ENCODE data around the gene SPDYE17. TPM values are rescaled to one million over a fixed set of nuclear protein-coding genes. Genes with fewer than 3 reads are reported as not detected.
"Not testable (repeated sequence)": the region's sequence is repeated elsewhere in the genome, so short reads cannot be mapped to it uniquely, and the experiment has no call there.

SPDYE17 gene
- total RNA-seq, 8 experiments from 2014 or later, result not detected

GRCh38 chr7:76993831-76994230 is 38.3 kb downstream of the SPDYE17 start:
- H3K4me1 ChIP-seq (replicated peaks in 1 of 2); in situ Hi-C loops (cut with MboI; ENCODE audit: low pct_unique_long_range_greater_than_20kb in 2 of 9, low sequenced_read_pairs in 9 of 9, unreplicated experiment in 9 of 9); H3K27ac ChIP-seq; H3K4me3 ChIP-seq; ATAC-seq (replicated peaks in 6 of 8): not testable (repeated sequence)
- WGBS, 10 experiments, result no CpG with 5 or more reads among the region's 19 CpGs

GRCh38 chr7:76992871-76993270 is 39.3 kb downstream of the SPDYE17 start:
- in situ Hi-C loops (cut with MboI; ENCODE audit: low pct_unique_long_range_greater_than_20kb in 2 of 9, low sequenced_read_pairs in 9 of 9, unreplicated experiment in 9 of 9); H3K4me3 ChIP-seq; H3K27ac ChIP-seq; H3K4me1 ChIP-seq (replicated peaks in 1 of 2); ATAC-seq (replicated peaks in 6 of 8): not testable (repeated sequence)
- no CpG with 5 or more reads among the region's 7 CpGs for WGBS, 10 experiments

- H3K4me1 ChIP-seq (replicated peaks in 1 of 2); in situ Hi-C loops (cut with MboI; ENCODE audit: low pct_unique_long_range_greater_than_20kb in 2 of 9, low sequenced_read_pairs in 9 of 9, unreplicated experiment in 9 of 9); ATAC-seq (replicated peaks in 6 of 8); H3K4me3 ChIP-seq; H3K27ac ChIP-seq: not testable (repeated sequence)
- no CpG with 5 or more reads among the region's 18 CpGs for WGBS, 10 experiments
Measured at GRCh38 chr7:76992204-76992603, 40.0 kb downstream of the SPDYE17 start.

GRCh38 chr7:76990202-76990601 is 42.0 kb downstream of the SPDYE17 start:
- no CpG with 5 or more reads among the region's 12 CpGs for WGBS, 10 experiments
- not testable (repeated sequence) for ATAC-seq (replicated peaks in 6 of 8)

GRCh38 chr7:76985924-76986717 is 46.0 kb downstream of the SPDYE17 start:
- WGBS, 10 experiments, result no CpG with 5 or more reads among the region's 16 CpGs
- H3K4me3 ChIP-seq; H3K27ac ChIP-seq; in situ Hi-C loops (cut with MboI; ENCODE audit: low pct_unique_long_range_greater_than_20kb in 2 of 9, low sequenced_read_pairs in 9 of 9, unreplicated experiment in 9 of 9); ATAC-seq (replicated peaks in 6 of 8); H3K4me1 ChIP-seq (replicated peaks in 1 of 2): not testable (repeated sequence)

More at GRCh38 chr7:76990202-76990601, 42.0 kb downstream of the SPDYE17 start:
- H3K27ac ChIP-seq; H3K4me1 ChIP-seq (replicated peaks in 1 of 2); H3K4me3 ChIP-seq; in situ Hi-C loops (cut with MboI; ENCODE audit: low pct_unique_long_range_greater_than_20kb in 2 of 9, low sequenced_read_pairs in 9 of 9, unreplicated experiment in 9 of 9): not testable (repeated sequence)

GRCh38 chr7:76984784-76985136 is 47.4 kb downstream of the SPDYE17 start:
- peak in 7 of 8 experiments; percentile 29 to 79 (median 65) for ATAC-seq (replicated peaks in 6 of 8)
- H3K4me3 ChIP-seq; H3K27ac ChIP-seq; in situ Hi-C loops (cut with MboI; ENCODE audit: low pct_unique_long_range_greater_than_20kb in 2 of 9, low sequenced_read_pairs in 9 of 9, unreplicated experiment in 9 of 9); H3K4me1 ChIP-seq (replicated peaks in 1 of 2): not testable (repeated sequence)
- WGBS, 10 experiments, result no CpG with 5 or more reads among the region's 5 CpGs

- peak; percentile 28 to 84 (median 69) for ATAC-seq (replicated peaks in 6 of 8)
- H3K4me3 ChIP-seq; H3K4me1 ChIP-seq (replicated peaks in 1 of 2); H3K27ac ChIP-seq; in situ Hi-C loops (cut with MboI; ENCODE audit: low pct_unique_long_range_greater_than_20kb in 2 of 9, low sequenced_read_pairs in 9 of 9, unreplicated experiment in 9 of 9): not testable (repeated sequence)
- WGBS, 10 experiments, result no CpG with 5 or more reads among the region's 19 CpGs
Measured at GRCh38 chr7:76983937-76984783, 48.0 kb downstream of the SPDYE17 start.

- H3K4me1 ChIP-seq (replicated peaks in 1 of 2); in situ Hi-C loops (cut with MboI; ENCODE audit: low pct_unique_long_range_greater_than_20kb in 2 of 9, low sequenced_read_pairs in 9 of 9, unreplicated experiment in 9 of 9); H3K27ac ChIP-seq; ATAC-seq (replicated peaks in 6 of 8); H3K4me3 ChIP-seq: not testable (repeated sequence)
- WGBS, 10 experiments, result no CpG with 5 or more reads among the region's 5 CpGs
Measured at GRCh38 chr7:76983333-76983732, 48.8 kb downstream of the SPDYE17 start.

GRCh38 chr7:76982501-76982900 is 49.7 kb downstream of the SPDYE17 start:
- ATAC-seq (replicated peaks in 6 of 8); H3K27ac ChIP-seq; in situ Hi-C loops (cut with MboI; ENCODE audit: low pct_unique_long_range_greater_than_20kb in 2 of 9, low sequenced_read_pairs in 9 of 9, unreplicated experiment in 9 of 9); H3K4me1 ChIP-seq (replicated peaks in 1 of 2); H3K4me3 ChIP-seq: not testable (repeated sequence)
- no CpG with 5 or more reads among the region's 10 CpGs for WGBS, 10 experiments

- H3K27ac ChIP-seq; H3K4me3 ChIP-seq; in situ Hi-C loops (cut with MboI; ENCODE audit: low pct_unique_long_range_greater_than_20kb in 2 of 9, low sequenced_read_pairs in 9 of 9, unreplicated experiment in 9 of 9); ATAC-seq (replicated peaks in 6 of 8); H3K4me1 ChIP-seq (replicated peaks in 1 of 2): not testable (repeated sequence)
- no CpG with 5 or more reads among the region's 26 CpGs for WGBS, 10 experiments
Measured at GRCh38 chr7:76981187-76981970, 50.8 kb downstream of the SPDYE17 start.

GRCh38 chr7:76980576-76980975 is 51.6 kb downstream of the SPDYE17 start:
- ATAC-seq (replicated peaks in 6 of 8); H3K27ac ChIP-seq; H3K4me1 ChIP-seq (replicated peaks in 1 of 2); in situ Hi-C loops (cut with MboI; ENCODE audit: low pct_unique_long_range_greater_than_20kb in 2 of 9, low sequenced_read_pairs in 9 of 9, unreplicated experiment in 9 of 9); H3K4me3 ChIP-seq: not testable (repeated sequence)
- WGBS, 10 experiments, result 80% methylated on average over 1 of the region's 21 CpGs; no CpG with 5 or more reads in 9 of the 10 experiments

GRCh38 chr7:76977761-76978367 is 54.3 kb downstream of the SPDYE17 start:
- H3K4me3 ChIP-seq; in situ Hi-C loops (cut with MboI; ENCODE audit: low pct_unique_long_range_greater_than_20kb in 2 of 9, low sequenced_read_pairs in 9 of 9, unreplicated experiment in 9 of 9); H3K4me1 ChIP-seq (replicated peaks in 1 of 2); H3K27ac ChIP-seq: not testable (repeated sequence)
- no CpG with 5 or more reads among the region's 13 CpGs for WGBS, 10 experiments
- peak in 2 of 8 experiments; percentile 61 to 87 for ATAC-seq (replicated peaks in 6 of 8)
